ENCODE measurements around the gene CAMK2N2. TPM values are rescaled to one million over a fixed set of nuclear protein-coding genes. Genes with fewer than 3 reads are reported as not detected.
A peak's percentile ranks its signal among the peaks of the same experiment; 100 is the strongest.

Gene CAMK2N2
- total RNA-seq (2014; rRNA removed; shearing (Covaris generic)) = 0.13 TPM in 1 of 2 replicates, not detected in the other

GRCh38 chr3:184261270-184261853 is at the start of gene CAMK2N2:
CAMK2N2 (minus strand) TSS chr3:184261553; CDS start chr3:184261285, 268 bp downstream.
- Histone ChIP-seq H3K4me3 (peak within 1 kb of the TSS; percentile 31), H3K9me3 (replicated peaks) (0 out of 2 replicates have a peak, but pooled peaks cover 2% of the 10 kb centered on the region), H3K36me3 (no peaks in the 10 kb centered on the region), H3K4me1 (replicated peaks) (peaks cover 21% of the 10 kb centered on the region), H3K27me3 (replicated peaks) (peaks cover 39% of the 10 kb centered on the region), H3K27ac (no peak within 1 kb of the TSS)
- peak in 1 of 2 experiments; percentile 67 for DNase-seq (ENCODE audit: low read depth in 1 of 2, low spot score in 2 of 2)

GRCh38 chr3:184308744-184309143 is 47.4 kb upstream of the CAMK2N2 start:
- H3K27ac ChIP-seq = no peak overlapping the region
- H3K4me1 ChIP-seq (replicated peaks) = no peaks in the 10 kb centered on the region
- H3K9me3 ChIP-seq (replicated peaks) = no peaks in the 10 kb centered on the region
- no peaks in the 10 kb centered on the region for H3K27me3 ChIP-seq (replicated peaks)
- peaks cover 60% of the 10 kb centered on the region for H3K36me3 ChIP-seq
- no peak overlapping the region for H3K4me3 ChIP-seq
- no peak for DNase-seq (ENCODE audit: low read depth in 1 of 2, low spot score in 2 of 2)

- Histone ChIP-seq H3K9me3 (replicated peaks) (no peaks in the 10 kb centered on the region), H3K4me1 (replicated peaks) (no peaks in the 10 kb centered on the region), H3K27ac (no peak overlapping the region), H3K27me3 (replicated peaks) (no peaks in the 10 kb centered on the region), H3K4me3 (no peak overlapping the region), H3K36me3 (peaks cover 68% of the 10 kb centered on the region)
- no peak for DNase-seq (ENCODE audit: low read depth in 1 of 2, low spot score in 2 of 2)
Measured at GRCh38 chr3:184307915-184308314, 46.6 kb upstream of the CAMK2N2 start.

- Histone ChIP-seq H3K9me3 (replicated peaks) (no peaks in the 10 kb centered on the region), H3K27ac (no peak overlapping the region), H3K27me3 (replicated peaks) (no peaks in the 10 kb centered on the region), H3K4me3 (no peak overlapping the region), H3K36me3 (peaks cover 82% of the 10 kb centered on the region), H3K4me1 (replicated peaks) (no peaks in the 10 kb centered on the region)
- no peak for DNase-seq (ENCODE audit: low read depth in 1 of 2, low spot score in 2 of 2)
Measured at GRCh38 chr3:184306341-184306972, 45.1 kb upstream of the CAMK2N2 start.

- Histone ChIP-seq H3K36me3 (peaks cover 91% of the 10 kb centered on the region), H3K9me3 (replicated peaks) (no peaks in the 10 kb centered on the region), H3K4me1 (replicated peaks) (peaks cover 3% of the 10 kb centered on the region), H3K4me3 (no peak overlapping the region), H3K27ac (no peak overlapping the region), H3K27me3 (replicated peaks) (no peaks in the 10 kb centered on the region)
- DNase-seq (ENCODE audit: low read depth in 1 of 2, low spot score in 2 of 2) = no peak
Measured at GRCh38 chr3:184305577-184305976, 44.2 kb upstream of the CAMK2N2 start.

GRCh38 chr3:184300378-184300720 is 39.0 kb upstream of the CAMK2N2 start:
- Histone ChIP-seq H3K4me1 (replicated peaks) (peaks cover 16% of the 10 kb centered on the region), H3K9me3 (replicated peaks) (no peaks in the 10 kb centered on the region), H3K36me3 (peaks cover 63% of the 10 kb centered on the region), H3K27me3 (replicated peaks) (no peaks in the 10 kb centered on the region), H3K27ac (peak overlapping the region; percentile 50), H3K4me3 (peak overlapping the region; percentile 82)
- DNase-seq (ENCODE audit: low read depth in 1 of 2, low spot score in 2 of 2) = no peak

GRCh38 chr3:184299488-184300377 is 38.4 kb upstream of the CAMK2N2 start:
- H3K4me3 ChIP-seq = peak overlapping the region; percentile 82
- no peaks in the 10 kb centered on the region for H3K27me3 ChIP-seq (replicated peaks)
- DNase-seq (ENCODE audit: low read depth in 1 of 2, low spot score in 2 of 2) = peak in 1 of 2 experiments; percentile 26
- H3K36me3 ChIP-seq = peaks cover 57% of the 10 kb centered on the region
- H3K4me1 ChIP-seq (replicated peaks) = peaks cover 16% of the 10 kb centered on the region
- H3K27ac ChIP-seq = peak overlapping the region; percentile 50
- H3K9me3 ChIP-seq (replicated peaks) = no peaks in the 10 kb centered on the region

GRCh38 chr3:184298759-184299487 is 37.6 kb upstream of the CAMK2N2 start, which contains the start of gene PSMD2:
PSMD2 (plus strand) TSS chr3:184299241; CDS start chr3:184299267, 26 bp downstream.
- no peaks in the 10 kb centered on the region for H3K9me3 ChIP-seq (replicated peaks)
- peak; percentile 91 to 97 for DNase-seq (ENCODE audit: low read depth in 1 of 2, low spot score in 2 of 2)
- peaks cover 16% of the 10 kb centered on the region for H3K4me1 ChIP-seq (replicated peaks)
- H3K36me3 ChIP-seq = peaks cover 49% of the 10 kb centered on the region
- H3K4me3 ChIP-seq = peak within 1 kb of the TSS; percentile 82
- no peaks in the 10 kb centered on the region for H3K27me3 ChIP-seq (replicated peaks)
- peak within 1 kb of the TSS; percentile 50 for H3K27ac ChIP-seq

GRCh38 chr3:184296616-184297015 is 35.3 kb upstream of the CAMK2N2 start:
- Histone ChIP-seq H3K27me3 (replicated peaks) (no peaks in the 10 kb centered on the region), H3K27ac (no peak overlapping the region), H3K36me3 (peaks cover 26% of the 10 kb centered on the region), H3K4me3 (no peak overlapping the region), H3K9me3 (replicated peaks) (no peaks in the 10 kb centered on the region), H3K4me1 (replicated peaks) (peaks cover 16% of the 10 kb centered on the region)
- DNase-seq (ENCODE audit: low read depth in 1 of 2, low spot score in 2 of 2) = no peak

- H3K36me3 ChIP-seq = peaks cover 17% of the 10 kb centered on the region
- H3K4me3 ChIP-seq = no peak overlapping the region
- peaks cover 14% of the 10 kb centered on the region for H3K4me1 ChIP-seq (replicated peaks)
- no peaks in the 10 kb centered on the region for H3K9me3 ChIP-seq (replicated peaks)
- no peaks in the 10 kb centered on the region for H3K27me3 ChIP-seq (replicated peaks)
- H3K27ac ChIP-seq = no peak overlapping the region
- no peak for DNase-seq (ENCODE audit: low read depth in 1 of 2, low spot score in 2 of 2)
Measured at GRCh38 chr3:184295771-184296170, 34.4 kb upstream of the CAMK2N2 start.

- 0 out of 2 replicates have a peak, but pooled peaks cover 3% of the 10 kb centered on the region for H3K27me3 ChIP-seq (replicated peaks)
- H3K4me1 ChIP-seq (replicated peaks) = no peaks in the 10 kb centered on the region
- DNase-seq (ENCODE audit: low read depth in 1 of 2, low spot score in 2 of 2) = no peak
- H3K9me3 ChIP-seq (replicated peaks) = no peaks in the 10 kb centered on the region
- no peak overlapping the region for H3K4me3 ChIP-seq
- no peak overlapping the region for H3K27ac ChIP-seq
- no peaks in the 10 kb centered on the region for H3K36me3 ChIP-seq
Measured at GRCh38 chr3:184291738-184292445, 30.5 kb upstream of the CAMK2N2 start.

- Histone ChIP-seq H3K36me3 (no peaks in the 10 kb centered on the region), H3K27ac (no peak overlapping the region), H3K9me3 (replicated peaks) (no peaks in the 10 kb centered on the region), H3K4me3 (no peak overlapping the region), H3K27me3 (replicated peaks) (0 out of 2 replicates have a peak, but pooled peaks cover 3% of the 10 kb centered on the region), H3K4me1 (replicated peaks) (no peaks in the 10 kb centered on the region)
- no peak for DNase-seq (ENCODE audit: low read depth in 1 of 2, low spot score in 2 of 2)
Measured at GRCh38 chr3:184291044-184291737, 29.8 kb upstream of the CAMK2N2 start.

All from SJSA1 (cell line).